ENCODE data around the gene CAMK2G. TPM values are rescaled to one million over a fixed set of nuclear protein-coding genes. Genes with fewer than 3 reads are reported as not detected.

CAMK2G gene
- total RNA-seq, 1 donor from 2014 or later: 25.9 TPM

- DNase-seq: no peak
- H3K27me3 Mint-ChIP-seq (ENCODE audit: unreplicated experiment): peaks cover 7% of the 10 kb centered on the region
- no peak for TF ChIP-seq CTCF (IDR thresholded peaks at IDR 0.05; ENCODE audit: partially characterized antibody, unreplicated experiment)
- no peak overlapping the region for H3K27ac Mint-ChIP-seq (ENCODE audit: unreplicated experiment)
- peaks cover 3% of the 10 kb centered on the region for H3K36me3 Mint-ChIP-seq (ENCODE audit: unreplicated experiment)
- peaks cover 4% of the 10 kb centered on the region for H3K4me1 Mint-ChIP-seq (ENCODE audit: low read depth, unreplicated experiment)
- H3K4me3 Mint-ChIP-seq (ENCODE audit: unreplicated experiment): no peak overlapping the region
- H3K9me3 Mint-ChIP-seq (ENCODE audit: unreplicated experiment): peaks cover 2% of the 10 kb centered on the region
Observed at GRCh38 chr10:73859428-73859783, 14.9 kb downstream of the CAMK2G start.

- no peak overlapping the region for H3K4me3 Mint-ChIP-seq (ENCODE audit: unreplicated experiment)
- H3K4me1 Mint-ChIP-seq (ENCODE audit: low read depth, unreplicated experiment): peaks cover 4% of the 10 kb centered on the region
- peaks cover 5% of the 10 kb centered on the region for H3K27me3 Mint-ChIP-seq (ENCODE audit: unreplicated experiment)
- no peak for TF ChIP-seq CTCF (IDR thresholded peaks at IDR 0.05; ENCODE audit: partially characterized antibody, unreplicated experiment)
- H3K36me3 Mint-ChIP-seq (ENCODE audit: unreplicated experiment): no peaks in the 10 kb centered on the region
- H3K27ac Mint-ChIP-seq (ENCODE audit: unreplicated experiment): no peak overlapping the region
- no peak for DNase-seq
- peaks cover 2% of the 10 kb centered on the region for H3K9me3 Mint-ChIP-seq (ENCODE audit: unreplicated experiment)
Observed at GRCh38 chr10:73858750-73859427, 15.5 kb downstream of the CAMK2G start.

GRCh38 chr10:73858013-73858708 is 16.2 kb downstream of the CAMK2G start:
- no peaks in the 10 kb centered on the region for H3K36me3 Mint-ChIP-seq (ENCODE audit: unreplicated experiment)
- TF ChIP-seq CTCF (IDR thresholded peaks at IDR 0.05; ENCODE audit: partially characterized antibody, unreplicated experiment): no peak
- no peak overlapping the region for H3K4me3 Mint-ChIP-seq (ENCODE audit: unreplicated experiment)
- H3K27me3 Mint-ChIP-seq (ENCODE audit: unreplicated experiment): peaks cover 5% of the 10 kb centered on the region
- H3K9me3 Mint-ChIP-seq (ENCODE audit: unreplicated experiment): peaks cover 2% of the 10 kb centered on the region
- peaks cover 4% of the 10 kb centered on the region for H3K4me1 Mint-ChIP-seq (ENCODE audit: low read depth, unreplicated experiment)
- DNase-seq: no peak
- no peak overlapping the region for H3K27ac Mint-ChIP-seq (ENCODE audit: unreplicated experiment)

GRCh38 chr10:73857446-73857845 is 16.9 kb downstream of the CAMK2G start:
- Mint-ChIP-seq H3K27ac (ENCODE audit: unreplicated experiment) (no peak overlapping the region), H3K36me3 (ENCODE audit: unreplicated experiment) (no peaks in the 10 kb centered on the region), H3K4me1 (ENCODE audit: low read depth, unreplicated experiment) (peaks cover 4% of the 10 kb centered on the region), H3K9me3 (ENCODE audit: unreplicated experiment) (peaks cover 2% of the 10 kb centered on the region), H3K27me3 (ENCODE audit: unreplicated experiment) (peaks cover 2% of the 10 kb centered on the region), H3K4me3 (ENCODE audit: unreplicated experiment) (no peak overlapping the region)
- TF ChIP-seq CTCF (IDR thresholded peaks at IDR 0.05; ENCODE audit: partially characterized antibody, unreplicated experiment): no peak
- DNase-seq: no peak

- no peak for TF ChIP-seq CTCF (IDR thresholded peaks at IDR 0.05; ENCODE audit: partially characterized antibody, unreplicated experiment)
- H3K36me3 Mint-ChIP-seq (ENCODE audit: unreplicated experiment): no peaks in the 10 kb centered on the region
- no peak overlapping the region for H3K4me3 Mint-ChIP-seq (ENCODE audit: unreplicated experiment)
- H3K4me1 Mint-ChIP-seq (ENCODE audit: low read depth, unreplicated experiment): peaks cover 4% of the 10 kb centered on the region
- no peak overlapping the region for H3K27ac Mint-ChIP-seq (ENCODE audit: unreplicated experiment)
- DNase-seq: no peak
- peaks cover 4% of the 10 kb centered on the region for H3K9me3 Mint-ChIP-seq (ENCODE audit: unreplicated experiment)
- peaks cover 5% of the 10 kb centered on the region for H3K27me3 Mint-ChIP-seq (ENCODE audit: unreplicated experiment)
Observed at GRCh38 chr10:73856261-73856660, 18.1 kb downstream of the CAMK2G start.
